IPS-20b (cell line): Measurements from ENCODE around the gene ACER2.

Experiments
- H3K27ac ChIP-seq: one replicate; pipeline ENCODE4 v1.5.1; 2013; ENCODE audit warnings: low read length
- H3K27me3 ChIP-seq: 2 replicates; pipeline ENCODE4 v1.6.1; 2013; ENCODE audit warnings: mild to moderate bottlenecking, low read length, inconsistent platforms; ENCODE audit not compliant: insufficient read depth
- H3K36me3 ChIP-seq: 2 replicates; pipeline ENCODE4 v1.6.1; 2013; ENCODE audit warnings: low read depth, mild to moderate bottlenecking, inconsistent platforms, low read length, moderate library complexity; ENCODE audit not compliant: insufficient read depth
- H3K4me1 ChIP-seq: 2 replicates; pipeline ENCODE4 v1.6.1; 2013; ENCODE audit warnings: mild to moderate bottlenecking, control low read depth, inconsistent platforms, low read length, moderate library complexity; ENCODE audit not compliant: insufficient read depth
- H3K4me3 ChIP-seq: 2 replicates; pipeline ENCODE4 v1.5.1; 2013; ENCODE audit warnings: mild to moderate bottlenecking, low read length, inconsistent platforms
- H3K9ac ChIP-seq: 2 replicates; pipeline ENCODE4 v1.6.1; 2013; ENCODE audit warnings: low read depth, mild to moderate bottlenecking, inconsistent platforms, low read length, moderate library complexity
- H3K9me3 ChIP-seq: 2 replicates; pipeline ENCODE4 v1.6.1; 2013; ENCODE audit warnings: mild to moderate bottlenecking, low read depth, low read length, inconsistent platforms; ENCODE audit not compliant: insufficient read depth

The ACER2 gene

DNA sequence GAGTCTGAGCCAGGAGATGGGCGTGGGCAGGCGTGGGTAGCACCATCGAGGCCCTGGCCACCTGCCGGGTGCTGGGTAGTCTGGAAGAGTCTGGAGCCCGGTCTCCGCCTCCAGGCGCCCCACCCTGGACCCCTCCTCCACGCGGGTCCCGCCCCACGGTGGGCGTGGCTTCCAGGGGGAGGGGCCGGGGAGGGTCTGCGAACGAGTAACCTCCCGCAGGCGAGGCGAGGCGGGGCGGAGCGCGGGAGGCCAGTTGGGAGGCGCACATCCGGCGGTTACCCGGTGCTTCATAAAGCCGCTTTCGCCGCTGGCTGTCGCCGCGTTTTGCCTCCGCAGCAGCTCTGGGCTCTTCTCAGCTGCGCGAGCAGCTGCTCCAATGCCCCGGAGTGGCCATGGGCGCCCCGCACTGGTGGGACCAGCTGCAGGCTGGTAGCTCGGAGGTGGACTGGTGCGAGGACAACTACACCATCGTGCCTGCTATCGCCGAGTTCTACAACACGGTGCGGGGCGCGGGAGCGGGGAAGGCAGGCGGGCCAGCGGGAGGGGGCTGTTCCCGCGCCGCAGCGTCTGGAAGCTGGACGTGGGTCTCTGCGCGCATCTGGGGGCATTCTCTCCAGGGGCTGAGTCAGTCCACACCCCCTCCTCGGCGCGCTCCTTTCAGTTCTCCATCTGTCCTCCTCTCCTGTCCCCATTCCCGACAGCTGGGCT is at the start of gene ACER2:
ACER2 (plus strand) TSS at position 317 of the 708 bp plus-strand sequence; CDS start at position 393, 76 bp downstream.
- no peak within 1 kb of the TSS for H3K27ac ChIP-seq

GRCh38 chr9:19369107-19369506 is 39.7 kb upstream of the ACER2 start:
- no peaks in the 10 kb centered on the region for H3K4me1 ChIP-seq
- H3K36me3 ChIP-seq: peaks cover 61% of the 10 kb centered on the region
- H3K27me3 ChIP-seq: no peaks in the 10 kb centered on the region
- H3K27ac ChIP-seq: no peak overlapping the region
- no peak overlapping the region for H3K4me3 ChIP-seq
- no peaks in the 10 kb centered on the region for H3K9me3 ChIP-seq
- no peak overlapping the region for H3K9ac ChIP-seq

More for the DNA sequence above, at the start of gene ACER2:
- peak within 1 kb of the TSS; percentile 89 for H3K4me3 ChIP-seq
- H3K9me3 ChIP-seq: no peaks in the 10 kb centered on the region
- peaks cover 18% of the 10 kb centered on the region for H3K27me3 ChIP-seq
- peaks cover 9% of the 10 kb centered on the region; the same call in 1 of the 2 replicates for H3K4me1 ChIP-seq
- peak within 1 kb of the TSS; percentile 79; the same call in 1 of the 2 replicates for H3K9ac ChIP-seq
- no peaks in the 10 kb centered on the region for H3K36me3 ChIP-seq

DNA sequence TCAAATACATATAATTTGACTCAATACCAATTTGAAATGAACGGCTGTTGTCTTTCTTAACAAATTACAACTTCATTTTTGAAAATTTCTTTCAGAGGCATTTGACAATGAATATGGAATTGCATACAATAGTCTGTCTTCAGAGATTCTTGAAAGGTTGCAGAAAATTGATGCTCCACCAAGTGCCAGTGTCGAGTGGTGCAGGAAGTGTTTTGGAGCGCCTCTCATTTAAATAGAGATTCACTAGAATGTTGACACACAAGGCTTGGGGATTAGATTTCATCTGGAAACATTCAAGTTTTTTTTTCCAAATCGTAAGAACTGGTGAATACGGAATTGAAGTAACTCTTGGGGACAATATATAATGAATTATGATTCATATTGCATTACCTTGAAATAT is 36.9 kb upstream of the ACER2 start:
- Histone ChIP-seq H3K9me3 (no peaks in the 10 kb centered on the region), H3K4me1 (no peaks in the 10 kb centered on the region), H3K9ac (no peak overlapping the region), H3K4me3 (no peak overlapping the region), H3K27me3 (no peaks in the 10 kb centered on the region), H3K27ac (no peak overlapping the region), H3K36me3 (peaks cover 70% of the 10 kb centered on the region)

GRCh38 chr9:19372567-19372966 is 36.2 kb upstream of the ACER2 start:
- peaks cover 72% of the 10 kb centered on the region for H3K36me3 ChIP-seq
- peaks cover 4% of the 10 kb centered on the region; the same call in 1 of the 2 replicates for H3K4me1 ChIP-seq
- H3K4me3 ChIP-seq: no peak overlapping the region
- no peak overlapping the region for H3K27ac ChIP-seq
- no peak overlapping the region for H3K9ac ChIP-seq
- H3K9me3 ChIP-seq: no peaks in the 10 kb centered on the region
- no peaks in the 10 kb centered on the region for H3K27me3 ChIP-seq

- H3K4me1 ChIP-seq: peaks cover 5% of the 10 kb centered on the region; the same call in 1 of the 2 replicates
- no peaks in the 10 kb centered on the region for H3K9me3 ChIP-seq
- peaks cover 82% of the 10 kb centered on the region for H3K36me3 ChIP-seq
- H3K27ac ChIP-seq: no peak overlapping the region
- H3K4me3 ChIP-seq: no peak overlapping the region
- no peak overlapping the region for H3K9ac ChIP-seq
- H3K27me3 ChIP-seq: no peaks in the 10 kb centered on the region
Measured at GRCh38 chr9:19373527-19373926, 35.3 kb upstream of the ACER2 start.

DNA sequence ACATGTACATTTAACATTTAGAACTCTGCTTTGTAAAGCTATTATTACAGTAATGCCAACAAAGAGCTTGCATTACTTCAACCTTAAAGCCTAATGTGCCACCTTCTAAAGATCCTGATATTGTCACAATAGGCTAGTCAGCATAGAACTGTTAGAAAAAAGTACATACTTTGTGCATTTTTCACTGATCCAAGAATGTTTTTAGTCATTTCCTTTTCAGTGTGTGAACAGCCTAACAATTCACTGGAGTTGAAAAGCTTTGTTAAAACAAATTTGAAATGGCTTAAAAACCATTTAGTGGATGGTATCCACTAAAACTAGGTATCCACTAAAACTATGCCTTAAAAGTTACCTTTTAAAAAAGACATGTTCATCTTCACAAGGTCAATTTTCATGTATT is 33.3 kb upstream of the ACER2 start:
- peaks cover 8% of the 10 kb centered on the region; the same call in 1 of the 2 replicates for H3K4me1 ChIP-seq
- no peaks in the 10 kb centered on the region for H3K27me3 ChIP-seq
- no peaks in the 10 kb centered on the region for H3K9me3 ChIP-seq
- no peak overlapping the region for H3K27ac ChIP-seq
- peaks cover 84% of the 10 kb centered on the region for H3K36me3 ChIP-seq
- H3K4me3 ChIP-seq: no peak overlapping the region
- no peak overlapping the region for H3K9ac ChIP-seq

- Histone ChIP-seq H3K9ac (peak overlapping the region; percentile 100), H3K4me1 (peaks cover 8% of the 10 kb centered on the region; the same call in 1 of the 2 replicates), H3K36me3 (peaks cover 73% of the 10 kb centered on the region), H3K9me3 (no peaks in the 10 kb centered on the region), H3K27me3 (no peaks in the 10 kb centered on the region), H3K27ac (no peak overlapping the region), H3K4me3 (peak overlapping the region; percentile 99)
Measured at GRCh38 chr9:19376931-19377330, 31.9 kb upstream of the ACER2 start.

- Histone ChIP-seq H3K27me3 (no peaks in the 10 kb centered on the region), H3K9me3 (no peaks in the 10 kb centered on the region), H3K27ac (peak overlapping the region; percentile 25), H3K4me3 (peak overlapping the region; percentile 99), H3K4me1 (peaks cover 8% of the 10 kb centered on the region; the same call in 1 of the 2 replicates), H3K9ac (peak overlapping the region; percentile 100), H3K36me3 (peaks cover 65% of the 10 kb centered on the region)
Measured at GRCh38 chr9:19378164-19378563, 30.6 kb upstream of the ACER2 start.

DNA sequence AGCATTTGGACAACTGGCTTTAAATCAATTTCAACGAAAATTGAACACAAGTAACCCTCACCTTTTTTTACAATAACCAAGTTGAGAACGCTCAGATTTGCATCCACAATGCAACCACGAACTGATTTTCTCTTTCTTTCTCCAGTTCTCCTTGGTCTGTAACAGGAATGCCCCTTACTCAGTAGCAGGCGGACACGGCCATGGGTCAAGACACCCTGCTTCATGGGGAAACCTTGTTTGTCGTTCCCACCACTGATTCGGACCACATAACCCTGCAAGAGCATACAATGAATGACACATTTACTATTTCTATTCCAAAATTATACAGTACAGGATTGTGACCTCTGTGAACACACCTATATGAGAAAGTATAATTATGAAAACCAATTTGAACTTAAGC is 30.2 kb upstream of the ACER2 start:
- Histone ChIP-seq H3K9me3 (no peaks in the 10 kb centered on the region), H3K36me3 (peaks cover 60% of the 10 kb centered on the region), H3K4me1 (peaks cover 8% of the 10 kb centered on the region; the same call in 1 of the 2 replicates), H3K27ac (peak overlapping the region; percentile 25), H3K4me3 (peak overlapping the region; percentile 99), H3K9ac (peak overlapping the region; percentile 100), H3K27me3 (no peaks in the 10 kb centered on the region)

- Histone ChIP-seq H3K4me1 (peaks cover 8% of the 10 kb centered on the region; the same call in 1 of the 2 replicates), H3K27me3 (no peaks in the 10 kb centered on the region), H3K4me3 (peak overlapping the region; percentile 99), H3K9ac (peak overlapping the region; percentile 100), H3K36me3 (peaks cover 54% of the 10 kb centered on the region), H3K27ac (peak overlapping the region; percentile 99), H3K9me3 (no peaks in the 10 kb centered on the region)
Measured at GRCh38 chr9:19379283-19379682, 29.5 kb upstream of the ACER2 start.

DNA sequence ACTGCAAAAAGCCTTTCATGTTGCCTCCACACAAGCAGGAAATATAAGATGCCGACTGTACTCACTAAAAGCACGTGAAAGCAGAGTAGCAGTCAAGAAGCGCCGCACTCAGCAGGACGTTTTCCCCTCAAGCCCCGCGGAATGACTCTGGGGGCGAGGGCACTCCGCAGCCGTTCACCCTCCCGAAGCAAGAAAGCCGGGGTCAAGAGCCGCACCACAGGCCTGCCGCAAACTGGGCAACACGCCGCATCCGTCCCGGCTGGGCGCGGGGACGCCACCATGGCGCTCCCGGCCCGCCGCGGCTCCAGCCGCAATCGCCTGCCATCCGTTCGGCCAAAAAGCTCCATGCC is 29.1 kb upstream of the ACER2 start:
- Histone ChIP-seq H3K4me3 (peak overlapping the region; percentile 99), H3K9ac (peak overlapping the region; percentile 100), H3K9me3 (no peaks in the 10 kb centered on the region), H3K27ac (peak overlapping the region; percentile 99), H3K36me3 (peaks cover 50% of the 10 kb centered on the region), H3K27me3 (no peaks in the 10 kb centered on the region), H3K4me1 (peaks cover 8% of the 10 kb centered on the region; the same call in 1 of the 2 replicates)

- peak overlapping the region; percentile 99 for H3K4me3 ChIP-seq
- H3K9me3 ChIP-seq: no peaks in the 10 kb centered on the region
- H3K27ac ChIP-seq: peak overlapping the region; percentile 99
- peak overlapping the region; percentile 100; the same call in 1 of the 2 replicates for H3K9ac ChIP-seq
- H3K27me3 ChIP-seq: no peaks in the 10 kb centered on the region
- H3K4me1 ChIP-seq: peaks cover 8% of the 10 kb centered on the region; the same call in 1 of the 2 replicates
- peaks cover 39% of the 10 kb centered on the region for H3K36me3 ChIP-seq
Measured at GRCh38 chr9:19380826-19381075, 28.1 kb upstream of the ACER2 start.
